WTC11 (cell line): ENCODE results near the gene GCK. TPM values are rescaled to one million over a fixed set of nuclear protein-coding genes. Genes with fewer than 3 reads are reported as not detected.

Experiments
- ATAC-seq: fragments of 200-7000 bp; cut with Tn5 transposase; 2 replicates; pipeline ENCODE4 v1.10.0; 2021; ENCODE audit warnings: mild to moderate bottlenecking, moderate library complexity
- CTCF ChIA-PET: fragments of 300-600 bp; sonication (Branson Sonifier 250); formaldehyde crosslinking; loops from one replicate; lab custom pipeline; 2021; ENCODE audit warnings: antibody characterized with exemption; lab: Charles Lee
- POLR2A ChIA-PET: fragments of 350-600 bp; sonication (Branson Sonifier 250); formaldehyde crosslinking; loops from one replicate; lab custom pipeline; 2021; ENCODE audit warnings: antibody characterized with exemption; lab: Charles Lee
- DNase-seq: peaks from one replicate; pipeline ENCODE4 v3.0.0; 2021; ENCODE audit warnings: low spot score
- H3K27ac Mint-ChIP-seq: 2 replicates; pipeline ENCODE4 v1.8.0; 2021; ENCODE audit warnings: mixed read lengths
- H3K27me3 Mint-ChIP-seq: 2 replicates; pipeline ENCODE4 v1.8.0; 2021; ENCODE audit warnings: low read depth, mild to moderate bottlenecking, moderate library complexity, mixed read lengths
- H3K36me3 Mint-ChIP-seq: 2 replicates; pipeline ENCODE4 v1.8.0; 2021; ENCODE audit warnings: mixed read lengths
- H3K4me1 Mint-ChIP-seq: 2 replicates; pipeline ENCODE4 v1.8.0; 2022; ENCODE audit warnings: mixed read lengths
- H3K4me3 Mint-ChIP-seq: 2 replicates; pipeline ENCODE4 v1.8.0; 2021; ENCODE audit warnings: mild to moderate bottlenecking, moderate library complexity, mixed read lengths
- H3K9me3 Mint-ChIP-seq: 2 replicates; pipeline ENCODE4 v1.8.0; 2021; ENCODE audit warnings: mixed read lengths
- AR ChIP-seq: fragments of 250-450 bp; sonication (Bioruptor Pico); IDR thresholded peaks from 2 replicates; pipeline ENCODE4 v1.9.0; 2021; ENCODE audit warnings: mild to moderate bottlenecking
- ARID4B ChIP-seq: sonication (generic); formaldehyde crosslinking; IDR thresholded peaks from 2 replicates; pipeline ENCODE4 v1.8.0; 2023; ENCODE audit warnings: missing genetic modification reagents, mild to moderate bottlenecking, borderline replicate concordance
- ATF3 ChIP-seq: sonication (generic); formaldehyde crosslinking; conservative IDR thresholded peaks from 2 replicates; pipeline ENCODE4 v1.8.1; 2022; ENCODE audit warnings: mild to moderate bottlenecking, missing genetic modification reagents
- CREB1 ChIP-seq: sonication (generic); formaldehyde crosslinking; IDR thresholded peaks from 2 replicates; pipeline ENCODE4 v1.8.0; 2023; ENCODE audit warnings: mild to moderate bottlenecking, missing genetic modification reagents
- CREM ChIP-seq: sonication (generic); formaldehyde crosslinking; IDR thresholded peaks from 2 replicates; pipeline ENCODE4 v1.8.1; 2022; ENCODE audit warnings: mild to moderate bottlenecking, missing genetic modification reagents, moderate library complexity
- EMX1 ChIP-seq: fragments of 250-450 bp; sonication (Bioruptor Pico); IDR thresholded peaks from 2 replicates; pipeline ENCODE4 v1.8.0; 2021; ENCODE audit warnings: mild to moderate bottlenecking
- FOXJ3 ChIP-seq: sonication (generic); formaldehyde crosslinking; IDR thresholded peaks from 2 replicates; pipeline ENCODE4 v1.9.0; 2021; ENCODE audit warnings: missing genetic modification reagents, mild to moderate bottlenecking, borderline replicate concordance
- FOXK1 ChIP-seq: sonication (generic); formaldehyde crosslinking; IDR thresholded peaks from 2 replicates; pipeline ENCODE4 v1.8.0; 2022; ENCODE audit warnings: mild to moderate bottlenecking, moderate library complexity, missing genetic modification reagents
- HMGXB4 ChIP-seq: sonication (generic); formaldehyde crosslinking; IDR thresholded peaks from 2 replicates; pipeline ENCODE4 v1.8.1; 2023; ENCODE audit warnings: mild to moderate bottlenecking, moderate library complexity, missing genetic modification reagents
- IRF2 ChIP-seq: sonication (generic); formaldehyde crosslinking; IDR thresholded peaks from 2 replicates; pipeline ENCODE4 v1.8.0; 2022; ENCODE audit warnings: low read depth, missing genetic modification reagents, borderline replicate concordance
- NFYB ChIP-seq: sonication (generic); formaldehyde crosslinking; conservative IDR thresholded peaks from 2 replicates; pipeline ENCODE4 v1.8.0; 2022; ENCODE audit warnings: low read depth, missing genetic modification reagents
- RELA ChIP-seq: sonication (generic); formaldehyde crosslinking; IDR thresholded peaks from 2 replicates; pipeline ENCODE4 v1.8.1; 2022; ENCODE audit warnings: missing genetic modification reagents, mild to moderate bottlenecking, borderline replicate concordance
- SP1 ChIP-seq: sonication (generic); formaldehyde crosslinking; conservative IDR thresholded peaks from 2 replicates; pipeline ENCODE4 v1.8.1; 2022; ENCODE audit warnings: missing genetic modification reagents
- STAT6 ChIP-seq: sonication (generic); formaldehyde crosslinking; conservative IDR thresholded peaks from 2 replicates; pipeline ENCODE4 v1.8.1; 2023; ENCODE audit warnings: mild to moderate bottlenecking, low read depth, missing genetic modification reagents, moderate library complexity
- ZBTB21 ChIP-seq: sonication (generic); formaldehyde crosslinking; IDR thresholded peaks from 2 replicates; pipeline ENCODE4 v1.8.1; 2023; ENCODE audit warnings: mild to moderate bottlenecking, missing genetic modification reagents, borderline replicate concordance
- ZNF121 ChIP-seq: sonication (generic); formaldehyde crosslinking; IDR thresholded peaks from 2 replicates; pipeline ENCODE4 v1.8.0; 2023; ENCODE audit warnings: missing genetic modification reagents
- ZNF138 ChIP-seq: sonication (generic); formaldehyde crosslinking; conservative IDR thresholded peaks from 2 replicates; pipeline ENCODE4 v1.8.1; 2022; ENCODE audit warnings: mild to moderate bottlenecking, moderate library complexity, missing genetic modification reagents
- total RNA-seq: library from RNA; stranded (reverse); gene quantifications from 3 replicates; pipeline ENCODE4 v1.2.3, GENCODE V29; 2021
- TF ChIP-seq, protein P1 (sequence below): sonication (generic); formaldehyde crosslinking; IDR thresholded peaks from 2 replicates; pipeline ENCODE4 v1.8.1; 2023; ENCODE audit warnings: mild to moderate bottlenecking, missing genetic modification reagents
- TF ChIP-seq, protein P2 (sequence below): sonication (generic); formaldehyde crosslinking; IDR thresholded peaks from 2 replicates; pipeline ENCODE4 v1.8.1; 2023; ENCODE audit warnings: mild to moderate bottlenecking, missing genetic modification reagents, borderline replicate concordance

The GCK gene
- total RNA-seq, 1 experiment from 2014 or later: 3.3 TPM

GRCh38 chr7:44238116-44238695, 49.0 kb upstream of the GCK start:
- H3K36me3 Mint-ChIP-seq: no peaks in the 10 kb centered on the region
- no peaks in the 10 kb centered on the region for H3K27me3 Mint-ChIP-seq
- no peaks in the 10 kb centered on the region for H3K9me3 Mint-ChIP-seq
- ATAC-seq (no peak), DNase-seq (no peak)
- TF ChIP-seq FOXJ3 (no peak), IRF2 (CRISPR knock-in tag) (no peak), EMX1 (no peak), ZNF121 (no peak), CREM (CRISPR knock-in tag) (no peak), NFYB (no peak), AR (CRISPR knock-in tag) (no peak), ARID4B (CRISPR knock-in tag) (no peak), FOXK1 (CRISPR knock-in tag) (no peak), ZNF138 (CRISPR knock-in tag) (no peak), CREB1 (CRISPR knock-in tag) (no peak), SP1 (CRISPR knock-in tag) (no peak)
- TF ChIP-seq, protein P1, sequence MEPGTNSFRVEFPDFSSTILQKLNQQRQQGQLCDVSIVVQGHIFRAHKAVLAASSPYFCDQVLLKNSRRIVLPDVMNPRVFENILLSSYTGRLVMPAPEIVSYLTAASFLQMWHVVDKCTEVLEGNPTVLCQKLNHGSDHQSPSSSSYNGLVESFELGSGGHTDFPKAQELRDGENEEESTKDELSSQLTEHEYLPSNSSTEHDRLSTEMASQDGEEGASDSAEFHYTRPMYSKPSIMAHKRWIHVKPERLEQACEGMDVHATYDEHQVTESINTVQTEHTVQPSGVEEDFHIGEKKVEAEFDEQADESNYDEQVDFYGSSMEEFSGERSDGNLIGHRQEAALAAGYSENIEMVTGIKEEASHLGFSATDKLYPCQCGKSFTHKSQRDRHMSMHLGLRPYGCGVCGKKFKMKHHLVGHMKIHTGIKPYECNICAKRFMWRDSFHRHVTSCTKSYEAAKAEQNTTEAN (CRISPR knock-in tag): no peak
- ChIA-PET CTCF (no interaction called here), POLR2A (no interaction called here)
- no peaks in the 10 kb centered on the region for H3K4me1 Mint-ChIP-seq
- H3K4me3 Mint-ChIP-seq: no peak overlapping the region
- H3K27ac Mint-ChIP-seq: no peak overlapping the region

DNA sequence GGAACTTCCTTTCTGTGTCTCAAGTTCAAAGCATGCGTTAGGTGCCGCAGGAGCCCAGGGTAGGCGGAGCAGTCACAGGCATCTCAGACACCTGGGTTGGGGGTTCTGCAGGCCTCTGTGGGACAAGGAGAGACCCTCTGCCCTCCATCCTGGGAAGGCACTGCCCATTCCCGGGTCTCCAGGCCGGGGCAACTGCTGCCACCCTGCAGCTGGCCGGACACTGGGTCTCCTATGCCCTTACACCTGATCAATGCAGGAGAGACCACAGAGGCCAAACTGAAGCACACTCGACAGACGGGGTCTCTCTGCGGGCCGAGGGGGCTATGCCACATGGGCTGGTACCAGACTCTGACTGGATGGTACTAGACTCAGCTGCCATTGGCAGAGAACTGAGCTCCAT, 48.5 kb upstream of the GCK start:
- no peaks in the 10 kb centered on the region for H3K4me1 Mint-ChIP-seq
- no peaks in the 10 kb centered on the region for H3K36me3 Mint-ChIP-seq
- DNase-seq (no peak), ATAC-seq (no peak)
- H3K4me3 Mint-ChIP-seq: no peak overlapping the region
- H3K27me3 Mint-ChIP-seq: no peaks in the 10 kb centered on the region
- POLR2A ChIA-PET: no interaction called here
- H3K27ac Mint-ChIP-seq: no peak overlapping the region
- H3K9me3 Mint-ChIP-seq: no peaks in the 10 kb centered on the region
- CTCF ChIA-PET: no interaction called here
- TF ChIP-seq RELA (CRISPR knock-in tag) (no peak), HMGXB4 (CRISPR knock-in tag) (no peak), ATF3 (CRISPR knock-in tag) (no peak), STAT6 (CRISPR knock-in tag) (no peak), ZBTB21 (CRISPR knock-in tag) (no peak)
- TF ChIP-seq, protein P2, sequence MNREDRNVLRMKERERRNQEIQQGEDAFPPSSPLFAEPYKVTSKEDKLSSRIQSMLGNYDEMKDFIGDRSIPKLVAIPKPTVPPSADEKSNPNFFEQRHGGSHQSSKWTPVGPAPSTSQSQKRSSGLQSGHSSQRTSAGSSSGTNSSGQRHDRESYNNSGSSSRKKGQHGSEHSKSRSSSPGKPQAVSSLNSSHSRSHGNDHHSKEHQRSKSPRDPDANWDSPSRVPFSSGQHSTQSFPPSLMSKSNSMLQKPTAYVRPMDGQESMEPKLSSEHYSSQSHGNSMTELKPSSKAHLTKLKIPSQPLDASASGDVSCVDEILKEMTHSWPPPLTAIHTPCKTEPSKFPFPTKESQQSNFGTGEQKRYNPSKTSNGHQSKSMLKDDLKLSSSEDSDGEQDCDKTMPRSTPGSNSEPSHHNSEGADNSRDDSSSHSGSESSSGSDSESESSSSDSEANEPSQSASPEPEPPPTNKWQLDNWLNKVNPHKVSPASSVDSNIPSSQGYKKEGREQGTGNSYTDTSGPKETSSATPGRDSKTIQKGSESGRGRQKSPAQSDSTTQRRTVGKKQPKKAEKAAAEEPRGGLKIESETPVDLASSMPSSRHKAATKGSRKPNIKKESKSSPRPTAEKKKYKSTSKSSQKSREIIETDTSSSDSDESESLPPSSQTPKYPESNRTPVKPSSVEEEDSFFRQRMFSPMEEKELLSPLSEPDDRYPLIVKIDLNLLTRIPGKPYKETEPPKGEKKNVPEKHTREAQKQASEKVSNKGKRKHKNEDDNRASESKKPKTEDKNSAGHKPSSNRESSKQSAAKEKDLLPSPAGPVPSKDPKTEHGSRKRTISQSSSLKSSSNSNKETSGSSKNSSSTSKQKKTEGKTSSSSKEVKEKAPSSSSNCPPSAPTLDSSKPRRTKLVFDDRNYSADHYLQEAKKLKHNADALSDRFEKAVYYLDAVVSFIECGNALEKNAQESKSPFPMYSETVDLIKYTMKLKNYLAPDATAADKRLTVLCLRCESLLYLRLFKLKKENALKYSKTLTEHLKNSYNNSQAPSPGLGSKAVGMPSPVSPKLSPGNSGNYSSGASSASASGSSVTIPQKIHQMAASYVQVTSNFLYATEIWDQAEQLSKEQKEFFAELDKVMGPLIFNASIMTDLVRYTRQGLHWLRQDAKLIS: no peak
